ENCODE data around the gene SCOC. TPM values are rescaled to one million over a fixed set of nuclear protein-coding genes. Genes with fewer than 3 reads are reported as not detected.

SCOC gene
- total and polyA plus RNA-seq, 2 of the 13 experiments (the other 11 are each of a cell fraction or from before 2014, with no cell fraction given) = 43.8 to 65.2 TPM

- in situ Hi-C loops (cut with HindIII; ENCODE audit: extremely low pct_ligation_motif_present, low pct_unique_long_range_greater_than_20kb) = no loop called here
- POLR2A ChIA-PET = no interaction called here
These were observed 40.7 kb upstream of the SCOC start for GRCh38 chr4:140332734-140333133.

More at GRCh38 chr4:140332734-140333133, 40.7 kb upstream of the SCOC start:
- CTCF ChIA-PET (ENCODE audit: low intra/inter-chr PET ratio, low total read pairs) = no interaction called here
- no peaks in the 10 kb centered on the region for H3K27me3 ChIP-seq (ENCODE audit: control insufficient read depth in 1 of 2, insufficient read depth in 2 of 2, low read length in 2 of 2)
- no peak overlapping the region for H3K27ac ChIP-seq (ENCODE audit: extremely low read length, insufficient read depth, low read length)
- no peak for ATAC-seq
- WGBS (ENCODE audit: low lambda C conversion rate) = 13% methylated on average over 2 of the region's 2 CpGs
- no peak overlapping the region for H3K4me3 ChIP-seq (replicated peaks in 1 of 3; ENCODE audit: insufficient read depth in 1 of 3, low read depth in 2 of 3, low read length in 3 of 3)
- no peak overlapping the region for H3K9ac ChIP-seq (ENCODE audit: insufficient read depth, low read depth, low read length)
- no peaks in the 10 kb centered on the region for H3K9me3 ChIP-seq (ENCODE audit: low read length)
- no peak for DNase-seq (ENCODE audit: low spot score)
- no peaks in the 10 kb centered on the region for H3K79me2 ChIP-seq (ENCODE audit: insufficient read depth, low read length)
- no peaks in the 10 kb centered on the region for H3K4me1 ChIP-seq (ENCODE audit: insufficient read depth, low read length)
- H4K20me1 ChIP-seq (ENCODE audit: insufficient read depth, low read length) = no peaks in the 10 kb centered on the region
- no peaks in the 10 kb centered on the region for H3K36me3 ChIP-seq (replicated peaks in 1 of 2; ENCODE audit: control insufficient read depth in 1 of 2, insufficient read depth in 2 of 2, low read length in 2 of 2)
- TF ChIP-seq RARA (CRISPR knock-in tag; IDR thresholded peaks at IDR 0.05) = no peak
- TF ChIP-seq, protein P1, sequence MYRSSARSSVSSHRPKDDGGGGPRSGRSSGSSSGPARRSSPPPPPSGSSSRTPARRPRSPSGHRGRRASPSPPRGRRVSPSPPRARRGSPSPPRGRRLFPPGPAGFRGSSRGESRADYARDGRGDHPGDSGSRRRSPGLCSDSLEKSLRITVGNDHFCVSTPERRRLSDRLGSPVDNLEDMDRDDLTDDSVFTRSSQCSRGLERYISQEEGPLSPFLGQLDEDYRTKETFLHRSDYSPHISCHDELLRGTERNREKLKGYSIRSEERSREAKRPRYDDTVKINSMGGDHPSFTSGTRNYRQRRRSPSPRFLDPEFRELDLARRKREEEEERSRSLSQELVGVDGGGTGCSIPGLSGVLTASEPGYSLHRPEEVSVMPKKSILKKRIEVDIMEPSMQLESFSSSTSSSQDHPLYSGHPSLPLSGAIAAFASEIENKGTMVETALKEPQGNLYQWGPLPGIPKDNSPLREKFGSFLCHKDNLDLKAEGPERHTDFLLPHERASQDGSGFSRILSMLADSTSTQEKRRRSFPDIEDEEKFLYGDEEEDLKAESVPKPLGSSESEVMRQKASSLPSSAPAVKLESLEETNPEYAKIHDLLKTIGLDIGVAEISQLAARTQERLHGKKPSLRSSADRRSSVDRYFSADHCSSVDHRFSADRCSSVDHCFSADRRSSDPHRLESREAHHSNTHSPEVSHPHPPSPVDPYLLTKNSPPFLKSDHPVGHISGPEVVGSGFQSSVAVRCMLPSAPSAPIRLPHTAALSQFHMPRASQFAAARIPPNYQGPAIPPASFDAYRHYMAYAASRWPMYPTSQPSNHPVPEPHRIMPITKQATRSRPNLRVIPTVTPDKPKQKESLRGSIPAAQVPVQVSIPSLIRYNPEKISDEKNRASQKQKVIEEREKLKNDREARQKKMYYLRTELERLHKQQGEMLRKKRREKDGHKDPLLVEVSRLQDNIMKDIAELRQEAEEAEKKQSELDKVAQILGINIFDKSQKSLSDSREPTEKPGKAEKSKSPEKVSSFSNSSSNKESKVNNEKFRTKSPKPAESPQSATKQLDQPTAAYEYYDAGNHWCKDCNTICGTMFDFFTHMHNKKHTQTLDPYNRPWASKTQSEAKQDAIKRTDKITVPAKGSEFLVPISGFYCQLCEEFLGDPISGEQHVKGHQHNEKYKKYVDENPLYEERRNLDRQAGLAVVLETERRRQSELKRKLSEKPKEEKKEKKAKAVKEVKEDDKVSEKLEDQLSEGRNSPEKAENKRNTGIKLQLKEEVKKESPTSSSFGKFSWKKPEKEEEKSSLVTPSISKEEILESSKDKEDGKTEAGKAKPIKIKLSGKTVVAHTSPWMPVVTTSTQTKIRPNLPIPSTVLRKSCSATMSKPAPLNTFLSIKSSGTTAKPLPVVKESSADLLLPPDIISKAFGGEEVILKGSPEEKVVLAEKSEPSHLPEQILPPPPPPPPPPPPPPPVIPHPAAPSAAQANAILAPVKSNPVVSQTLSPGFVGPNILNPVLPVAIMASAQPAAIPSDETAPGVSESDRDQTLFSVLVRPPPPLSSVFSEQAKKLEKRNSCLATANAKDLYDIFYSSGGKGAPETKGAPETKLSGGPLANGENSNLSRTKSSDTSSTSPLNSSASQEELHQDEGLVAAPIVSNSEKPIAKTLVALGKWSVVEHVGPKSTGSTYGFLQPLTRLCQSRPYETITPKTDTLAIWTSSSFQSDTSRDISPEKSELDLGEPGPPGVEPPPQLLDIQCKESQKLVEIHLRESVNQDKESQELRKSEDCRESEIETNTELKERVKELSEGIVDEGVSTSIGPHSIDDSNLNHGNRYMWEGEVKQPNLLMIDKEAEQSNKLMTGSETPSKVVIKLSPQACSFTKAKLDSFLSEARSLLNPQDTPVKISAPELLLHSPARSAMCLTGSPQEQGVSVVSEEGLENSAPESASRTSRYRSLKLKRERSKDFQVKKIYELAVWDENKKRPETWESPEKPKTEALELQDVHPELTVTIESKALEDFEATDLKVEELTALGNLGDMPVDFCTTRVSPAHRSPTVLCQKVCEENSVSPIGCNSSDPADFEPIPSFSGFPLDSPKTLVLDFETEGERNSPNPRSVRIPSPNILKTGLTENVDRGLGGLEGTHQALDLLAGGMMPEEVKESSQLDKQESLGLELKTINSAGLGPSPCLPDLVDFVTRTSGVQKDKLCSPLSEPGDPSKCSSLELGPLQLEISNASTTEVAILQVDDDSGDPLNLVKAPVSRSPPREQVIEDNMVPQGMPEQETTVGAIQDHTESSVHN (CRISPR knock-in tag; IDR thresholded peaks at IDR 0.05) = no peak
- no peak for TF ChIP-seq RFX3 (CRISPR knock-in tag; IDR thresholded peaks at IDR 0.05)
- TF ChIP-seq NFIB (CRISPR knock-in tag; IDR thresholded peaks at IDR 0.05; ENCODE audit: borderline replicate concordance) = no peak
- TF ChIP-seq ZNF383 (CRISPR knock-in tag; IDR thresholded peaks at IDR 0.05; ENCODE audit: borderline replicate concordance) = no peak
- no peak for TF ChIP-seq ZNF816 (CRISPR knock-in tag; IDR thresholded peaks at IDR 0.05; ENCODE audit: borderline replicate concordance)
- TF ChIP-seq PHF21A (CRISPR knock-in tag; IDR thresholded peaks at IDR 0.05) = no peak
- no peak for TF ChIP-seq PHF5A (CRISPR knock-in tag; IDR thresholded peaks at IDR 0.05; ENCODE audit: low read depth, unreplicated experiment)
- TF ChIP-seq ZNF549 (CRISPR knock-in tag; IDR thresholded peaks at IDR 0.05) = no peak
- TF ChIP-seq ZNF761 (CRISPR knock-in tag; conservative IDR thresholded peaks at IDR 0.05) = no peak
- no peak for TF ChIP-seq TRIM24 (CRISPR knock-in tag; IDR thresholded peaks at IDR 0.05)
- no peak for TF ChIP-seq REPIN1 (CRISPR knock-in tag; IDR thresholded peaks at IDR 0.05; ENCODE audit: borderline replicate concordance, low read depth)
- no peak for TF ChIP-seq SMAD3 (CRISPR knock-in tag; IDR thresholded peaks at IDR 0.05)
- no peak for TF ChIP-seq ZNF484 (CRISPR knock-in tag; IDR thresholded peaks at IDR 0.05; ENCODE audit: borderline replicate concordance, low read depth)
- no peak for TF ChIP-seq SIN3A (IDR thresholded peaks at IDR 0.05; ENCODE audit: borderline replicate concordance, low read depth, low read length)
- FAIRE-seq = no peak
- intact Hi-C loops (cut with micrococcal nuclease; ENCODE audit: unreplicated experiment) = no loop called here
- H3K4me2 ChIP-seq (ENCODE audit: low read depth, low read length) = no peak overlapping the region
- H2AFZ ChIP-seq (ENCODE audit: low read length) = no peak overlapping the region
- BruUV-seq (replicated peaks) = no TSS peak
